HG02571 (cell line): ENCODE measurements around the gene PLXND1.
"Not testable (repeated sequence)": the region's sequence is repeated elsewhere in the genome, so short reads cannot be mapped to it uniquely, and the experiment has no call there.

Experiments used
- ATAC-seq: cut with Tn5 transposase; IDR thresholded peaks from one replicate; pipeline ENCODE4 v1.9.1; 2021; ENCODE audit warnings: mild to moderate bottlenecking, moderate library complexity; ENCODE audit not compliant: unreplicated experiment

PLXND1 gene

DNA sequence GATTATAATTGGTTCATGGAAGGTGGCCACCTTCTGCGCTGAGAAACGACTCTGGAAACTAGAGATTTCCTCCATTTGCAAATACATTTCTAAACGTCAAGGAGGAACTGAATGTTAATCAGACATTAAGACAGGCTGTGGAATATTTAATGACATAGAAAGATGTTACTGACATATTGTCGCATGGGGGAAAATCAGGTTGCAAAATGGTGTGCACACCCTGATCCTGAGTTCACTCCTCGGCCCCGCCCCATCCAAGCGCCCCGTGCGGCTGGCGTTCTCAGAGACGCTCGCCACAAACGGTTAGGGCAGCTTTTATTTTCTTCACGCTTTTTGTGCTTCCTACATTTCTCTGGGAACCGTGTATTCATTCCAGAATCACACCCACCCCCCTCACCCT is 52.8 kb downstream of the PLXND1 start:
- no peak for ATAC-seq

DNA sequence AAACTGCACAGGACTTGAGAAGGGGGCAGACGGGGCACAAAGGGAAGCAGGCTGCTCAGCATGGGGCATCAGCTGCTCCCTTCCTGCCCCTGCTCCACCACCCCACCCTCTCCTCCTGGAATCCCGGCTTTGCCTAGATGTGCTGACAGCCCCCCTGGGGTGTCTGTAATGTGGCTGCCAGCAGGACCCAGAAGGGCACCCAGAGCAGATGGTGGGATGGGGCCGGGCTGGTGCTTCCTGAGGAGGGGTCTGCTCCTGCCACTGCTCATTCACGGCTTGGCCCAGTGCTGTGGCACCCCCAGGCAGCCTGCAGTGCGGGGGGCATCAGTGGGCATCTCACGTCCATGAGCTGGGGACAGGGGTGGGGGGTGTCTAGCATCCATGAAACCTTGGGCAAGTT is 53.3 kb downstream of the PLXND1 start:
- no peak for ATAC-seq

DNA sequence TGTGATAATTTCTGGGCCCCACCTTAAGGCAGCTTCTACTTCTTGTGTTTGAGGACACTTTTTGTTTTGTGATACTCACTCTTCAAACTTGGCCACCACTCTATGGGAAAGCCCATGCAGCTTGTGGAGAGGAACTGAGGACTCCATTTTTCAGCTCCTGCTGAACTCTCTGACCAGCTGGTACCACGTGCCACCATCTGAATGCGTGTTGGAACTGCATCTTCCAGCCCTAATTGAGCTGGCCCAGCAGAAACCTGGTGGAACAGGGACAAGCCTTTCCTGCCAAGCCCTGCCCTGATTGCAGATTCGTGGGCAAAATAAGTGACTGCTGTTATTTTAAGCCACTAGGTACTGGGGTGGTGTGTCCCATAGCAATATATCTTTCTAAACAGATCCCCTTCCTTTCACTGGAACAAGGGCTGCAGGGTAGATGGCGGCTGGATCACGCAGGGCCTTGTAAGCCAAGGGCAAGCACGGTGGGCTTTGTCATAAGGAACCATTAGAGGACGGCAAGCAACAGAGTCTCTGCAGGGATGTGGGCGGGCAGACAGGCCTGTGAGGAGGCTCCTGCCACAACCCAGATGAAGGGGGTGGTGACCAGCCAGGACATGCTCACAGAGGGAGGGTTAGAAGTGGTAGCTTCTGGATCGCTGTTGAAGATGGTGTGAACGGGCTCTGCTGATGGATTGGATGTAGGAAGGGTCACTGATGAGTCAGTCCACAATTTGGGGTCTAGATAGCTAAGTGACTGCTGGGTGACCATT is 54.0 kb downstream of the PLXND1 start:
- no peak for ATAC-seq

DNA sequence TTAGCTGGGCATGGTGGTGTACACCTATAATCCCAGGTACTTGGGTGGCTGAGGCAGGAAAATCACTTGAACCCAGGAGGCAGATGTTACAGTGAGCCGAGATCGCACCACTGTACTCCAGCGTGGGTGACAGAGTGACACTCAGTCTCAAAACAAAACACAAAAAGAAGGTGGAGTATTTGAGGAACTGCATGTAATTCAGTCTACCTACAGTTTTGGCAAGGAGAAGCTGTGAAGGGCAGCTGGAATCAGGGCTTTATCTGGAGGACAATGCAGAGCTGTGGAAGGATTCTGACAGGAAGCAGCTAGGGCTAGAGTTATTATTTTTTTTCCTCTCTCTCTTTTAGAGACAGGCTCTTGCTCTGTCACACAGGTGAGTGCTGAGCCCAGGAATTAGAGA is 56.7 kb downstream of the PLXND1 start:
- no peak for ATAC-seq

DNA sequence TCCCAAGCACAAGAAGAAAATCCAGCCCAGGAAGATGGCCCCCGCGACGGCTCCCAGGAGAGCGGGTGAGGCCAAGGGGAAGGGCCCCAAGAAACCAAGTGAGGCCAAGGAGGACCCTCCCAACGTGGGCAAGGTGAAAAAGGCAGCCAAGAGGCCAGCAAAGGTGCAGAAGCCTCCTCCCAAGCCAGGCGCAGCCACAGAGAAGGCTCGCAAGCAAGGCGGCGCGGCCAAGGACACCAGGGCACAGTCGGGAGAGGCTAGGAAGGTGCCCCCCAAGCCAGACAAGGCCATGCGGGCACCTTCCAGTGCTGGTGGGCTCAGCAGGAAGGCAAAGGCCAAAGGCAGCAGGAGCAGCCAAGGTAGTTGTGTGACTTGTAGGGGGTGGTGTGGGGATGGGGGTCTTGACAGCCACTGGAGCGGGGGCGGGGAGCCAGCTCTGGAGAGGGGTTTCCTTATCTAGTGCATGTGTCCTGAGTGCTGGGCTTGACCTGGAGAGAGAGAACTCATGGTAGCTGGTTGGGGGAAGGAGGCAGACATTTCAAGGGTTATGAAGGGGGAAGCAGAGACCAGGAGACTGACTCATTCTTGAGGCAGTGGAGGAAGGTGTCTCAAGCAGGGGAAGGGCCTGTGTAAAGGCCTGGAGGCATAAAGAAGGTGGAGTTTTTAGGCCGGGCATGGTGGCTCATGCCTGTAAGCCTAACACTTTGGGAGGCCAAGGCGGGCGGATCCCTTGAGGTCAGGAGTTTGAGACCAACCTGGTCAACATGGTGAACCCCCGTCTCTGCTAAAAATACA is 57.3 kb downstream of the PLXND1 start:
- ATAC-seq: no peak

DNA sequence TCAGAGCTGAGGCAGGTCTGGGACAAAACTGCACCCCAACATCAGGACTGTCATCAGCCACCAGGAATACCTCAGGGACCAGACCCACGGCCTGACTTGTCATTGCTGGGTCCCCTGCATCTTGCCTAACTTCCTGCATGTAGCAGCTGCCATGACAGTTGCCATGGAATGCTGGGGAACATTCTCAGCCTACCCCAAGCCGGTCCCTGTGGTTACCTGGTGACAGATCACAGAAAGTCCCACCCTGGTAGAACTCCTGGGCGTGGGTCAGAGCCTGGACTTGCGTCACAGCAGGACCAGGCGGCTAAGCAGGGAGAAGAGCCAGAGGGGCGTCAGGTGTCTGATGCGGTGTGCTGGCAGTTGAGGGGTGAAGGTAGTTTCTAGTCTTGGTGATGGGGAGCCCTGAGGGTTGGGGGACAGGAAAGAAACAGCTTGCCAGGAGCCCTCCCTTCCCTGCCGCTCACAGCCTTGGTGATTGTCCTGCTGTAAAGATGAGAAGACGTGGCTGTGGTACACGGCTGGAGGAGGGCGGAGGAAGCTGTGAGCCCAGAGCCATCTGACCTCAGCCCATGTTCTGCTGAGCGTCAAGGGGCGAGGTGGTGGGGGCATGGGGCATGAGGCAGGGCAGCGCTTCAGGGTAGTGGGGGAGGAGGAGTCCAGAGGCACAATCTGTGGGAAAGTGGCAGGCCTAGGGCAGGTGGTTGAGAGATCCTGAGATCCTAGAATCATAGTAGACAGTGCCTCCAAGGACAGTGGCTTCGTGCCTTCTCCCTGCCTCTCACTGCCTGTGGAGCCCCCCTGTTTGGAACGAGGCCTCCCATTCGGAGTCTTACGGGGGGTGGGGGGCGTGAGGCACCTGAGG is 58.1 kb downstream of the PLXND1 start:
- no peak for ATAC-seq

DNA sequence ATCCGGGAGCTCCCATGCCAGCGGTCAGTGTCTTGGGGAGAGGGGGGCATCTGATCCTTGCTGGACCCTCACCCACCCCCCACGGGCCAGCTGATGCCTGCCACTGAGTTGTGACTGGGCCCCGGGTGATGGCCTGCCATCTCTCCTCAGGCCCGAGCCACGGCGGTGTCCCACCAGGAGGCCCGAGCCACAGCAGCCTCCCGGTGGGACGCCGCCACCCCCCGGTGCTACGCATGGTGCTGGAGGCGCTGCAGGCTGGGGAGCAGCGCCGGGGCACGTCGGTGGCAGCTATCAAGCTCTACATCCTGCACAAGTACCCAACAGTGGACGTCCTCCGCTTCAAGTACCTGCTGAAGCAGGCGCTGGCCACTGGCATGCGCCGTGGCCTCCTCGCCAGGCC is 59.2 kb downstream of the PLXND1 start:
- ATAC-seq: no peak

DNA sequence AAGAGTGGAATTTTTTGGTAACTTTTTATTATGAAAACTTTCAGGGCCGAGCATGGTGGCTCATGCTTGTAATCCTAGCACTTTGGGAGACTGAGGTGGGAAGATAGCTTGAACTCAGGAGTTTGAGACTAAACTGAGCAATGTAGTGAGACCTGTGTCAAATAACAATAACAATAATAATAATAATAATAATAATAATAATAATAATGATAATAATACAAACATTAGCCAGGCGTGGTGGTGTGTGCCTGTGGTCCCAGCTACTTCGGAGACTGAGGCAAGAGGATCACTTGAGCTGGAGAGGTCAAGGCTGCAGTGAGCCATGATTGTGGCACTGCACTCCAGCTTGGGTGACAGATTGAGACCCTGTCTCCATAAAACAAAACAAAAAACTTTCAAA is 60.5 kb downstream of the PLXND1 start:
- not testable (repeated sequence) for ATAC-seq

DNA sequence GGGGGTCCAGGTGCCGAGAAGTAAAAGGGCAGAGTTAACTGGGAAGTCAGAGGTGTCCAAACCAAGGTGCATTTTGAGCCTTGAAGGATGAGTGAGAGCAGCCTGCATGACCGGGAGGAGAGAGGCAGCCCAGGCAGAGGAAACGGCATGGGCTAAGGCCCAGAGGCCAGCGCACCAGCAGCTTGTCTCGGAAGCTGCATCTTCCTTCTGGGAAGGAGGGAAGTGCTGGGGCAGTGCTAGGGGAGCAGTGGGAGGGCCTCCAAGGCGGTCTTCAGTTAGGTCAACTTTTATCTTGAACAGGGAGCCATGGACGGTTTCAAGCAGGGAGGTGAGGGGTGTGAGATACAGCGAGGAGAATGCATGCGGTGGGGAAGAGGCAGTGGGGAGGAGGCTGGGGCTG is 62.5 kb downstream of the PLXND1 start:
- no peak for ATAC-seq

DNA sequence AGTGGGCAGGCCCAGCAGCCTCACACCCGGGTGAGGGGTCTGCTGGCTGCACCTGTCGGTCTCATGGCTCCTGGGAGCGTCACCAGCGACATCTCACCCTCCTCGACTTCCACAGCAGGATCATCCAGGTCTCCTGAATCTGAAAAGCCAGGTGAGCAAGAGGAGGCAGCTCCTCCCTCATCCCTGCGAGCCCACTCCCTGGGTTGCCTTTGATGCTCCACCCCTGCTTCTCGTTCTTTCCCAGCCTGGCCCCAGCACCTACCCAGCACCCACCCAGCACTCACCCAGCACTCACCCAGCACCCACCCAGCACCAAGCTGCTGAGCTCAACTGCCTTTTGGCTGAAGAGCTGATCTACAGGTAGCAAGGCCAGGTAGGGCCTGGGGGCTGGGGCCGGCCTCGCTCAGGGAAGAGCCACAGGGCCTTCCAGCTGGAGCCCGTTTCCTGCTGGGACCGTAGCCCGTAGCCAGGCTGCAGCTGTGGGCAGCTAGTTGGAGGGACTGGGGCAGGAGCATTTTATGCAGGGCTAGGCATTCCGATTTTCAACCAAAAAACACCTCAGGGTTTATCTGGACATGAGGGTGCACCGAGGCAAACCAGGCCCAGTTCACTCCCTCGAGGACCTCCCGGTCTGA is 63.2 kb downstream of the PLXND1 start, which contains the start of gene H1-8:
H1-8 (plus strand) TSS at position 20 of the 635 bp plus-strand sequence; CDS start at position 64, 44 bp downstream.
- no peak for ATAC-seq

DNA sequence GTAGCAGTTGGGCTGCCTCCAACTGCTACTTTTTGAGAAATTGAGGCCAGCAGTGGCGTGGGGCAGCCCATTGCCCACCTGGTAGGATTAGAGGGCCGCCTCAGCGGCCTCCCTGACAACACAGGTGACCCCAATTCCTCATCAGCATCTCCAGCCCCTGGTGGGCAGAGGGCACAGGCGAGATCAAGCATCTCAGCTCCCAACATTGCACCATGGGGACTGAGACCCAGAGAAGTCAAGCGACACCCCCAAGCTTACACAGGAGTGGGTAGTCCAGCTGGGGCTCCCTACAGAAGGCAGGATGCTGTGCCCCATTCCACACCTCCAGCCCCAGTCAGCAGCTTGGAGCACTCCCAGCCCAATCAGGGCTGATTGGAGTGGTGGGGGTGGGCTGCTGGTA is 63.7 kb downstream of the PLXND1 start:
- ATAC-seq: no peak

DNA sequence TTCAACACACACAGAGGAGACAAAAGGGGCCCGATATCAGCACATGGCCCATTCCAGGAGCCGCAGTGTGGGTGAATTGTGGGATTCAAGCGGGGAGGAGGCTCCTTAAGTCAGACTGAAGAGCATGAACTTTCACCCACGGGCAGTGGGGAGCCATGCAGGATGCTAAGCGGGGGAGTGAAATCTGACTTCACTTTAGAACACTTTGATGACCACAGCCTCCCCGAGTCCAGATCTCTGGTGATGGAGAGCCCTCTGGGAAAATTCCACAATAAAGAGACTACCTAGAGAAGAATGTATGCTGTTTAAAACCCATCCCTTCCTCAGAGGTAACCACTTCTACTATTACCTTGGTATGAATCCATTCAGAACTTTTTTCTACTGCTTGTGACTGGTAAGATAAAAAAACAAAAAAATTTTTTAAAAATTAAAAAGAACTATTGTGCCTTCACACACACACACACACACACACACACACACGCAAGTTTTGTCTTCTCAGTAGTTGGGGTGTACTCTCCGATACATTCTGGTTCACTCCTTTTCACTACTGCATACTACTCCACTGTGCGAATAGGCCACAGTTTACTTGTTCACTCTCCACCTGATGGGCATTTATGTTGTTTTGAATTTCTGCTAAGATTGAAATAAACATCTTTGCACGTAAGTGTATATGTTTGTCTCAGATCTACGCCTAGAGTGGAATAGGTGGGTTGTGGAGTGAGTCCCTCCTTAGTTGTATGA is 65.5 kb downstream of the PLXND1 start:
- ATAC-seq: no peak

DNA sequence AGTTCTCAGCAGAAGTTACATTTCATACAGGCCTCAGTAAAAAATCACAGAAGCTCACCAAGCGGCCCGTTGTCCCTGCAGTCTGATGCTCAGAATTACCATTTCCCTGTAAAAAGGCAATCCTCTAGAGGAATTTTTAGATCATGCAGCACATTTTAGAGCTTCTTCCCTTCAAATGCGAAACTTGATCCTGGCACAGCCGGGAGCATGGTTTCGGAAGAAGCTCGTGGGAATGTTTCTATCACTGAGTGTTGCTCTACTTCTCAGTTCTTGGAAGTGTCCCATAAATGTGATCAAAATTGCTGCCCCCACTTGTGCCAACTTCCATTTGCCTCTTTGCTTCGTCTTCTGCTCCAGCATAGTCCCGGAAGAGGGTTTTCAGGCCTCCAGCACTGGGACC is 67.3 kb downstream of the PLXND1 start:
- ATAC-seq: no peak

DNA sequence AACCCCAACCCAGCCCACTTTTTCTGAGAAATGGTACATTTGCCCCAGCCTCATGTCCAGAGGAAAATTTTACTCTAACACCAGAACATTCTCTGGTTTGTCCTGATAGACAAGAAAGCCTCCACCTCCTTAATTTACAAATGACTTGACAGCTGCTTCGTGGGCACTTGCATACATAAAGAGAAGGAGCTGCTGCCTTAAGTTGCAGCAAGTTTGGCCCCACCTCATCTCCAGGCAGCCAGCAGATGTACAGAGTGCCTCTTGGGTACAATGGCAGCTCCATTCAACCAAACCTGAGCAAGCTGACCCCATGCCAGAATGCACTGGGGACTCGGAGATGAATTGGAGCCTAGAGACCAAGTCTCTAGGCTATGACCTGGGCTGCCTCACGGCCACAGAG is 69.7 kb downstream of the PLXND1 start:
- ATAC-seq: no peak

DNA sequence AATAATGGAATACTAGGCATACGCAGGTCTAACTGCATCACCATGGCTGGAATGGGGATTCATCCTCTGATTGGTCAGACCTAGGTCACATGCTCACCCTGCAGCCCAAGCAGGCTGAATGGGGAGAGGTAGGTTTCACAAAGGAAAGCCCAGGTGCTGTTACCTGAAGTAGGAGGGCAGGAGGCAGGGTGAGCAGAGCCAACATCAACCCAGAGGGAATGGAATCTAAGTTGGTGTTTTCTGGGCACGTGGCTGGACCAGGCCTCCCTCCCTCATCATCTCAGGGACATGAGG is 70.2 kb downstream of the PLXND1 start:
- no peak for ATAC-seq

DNA sequence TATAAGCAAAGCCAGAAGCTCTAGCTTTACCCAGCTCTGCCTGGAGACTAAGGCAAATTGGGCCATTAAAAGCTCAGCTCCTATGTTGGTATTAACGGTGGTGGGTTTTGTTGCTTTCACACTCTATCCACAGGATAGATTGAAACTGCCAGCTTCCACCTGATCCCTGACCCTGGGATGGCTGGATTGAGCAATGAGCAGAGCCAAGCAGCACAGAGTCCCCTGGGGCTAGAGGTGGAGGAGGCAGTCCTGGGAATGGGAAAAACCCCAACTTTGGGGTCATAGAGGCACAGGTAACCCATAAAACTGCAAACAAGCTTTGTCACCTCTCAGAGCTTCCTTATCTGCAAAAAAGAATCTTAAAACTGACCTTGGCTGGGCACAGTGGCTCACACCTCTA is 71.4 kb downstream of the PLXND1 start:
- no peak for ATAC-seq

DNA sequence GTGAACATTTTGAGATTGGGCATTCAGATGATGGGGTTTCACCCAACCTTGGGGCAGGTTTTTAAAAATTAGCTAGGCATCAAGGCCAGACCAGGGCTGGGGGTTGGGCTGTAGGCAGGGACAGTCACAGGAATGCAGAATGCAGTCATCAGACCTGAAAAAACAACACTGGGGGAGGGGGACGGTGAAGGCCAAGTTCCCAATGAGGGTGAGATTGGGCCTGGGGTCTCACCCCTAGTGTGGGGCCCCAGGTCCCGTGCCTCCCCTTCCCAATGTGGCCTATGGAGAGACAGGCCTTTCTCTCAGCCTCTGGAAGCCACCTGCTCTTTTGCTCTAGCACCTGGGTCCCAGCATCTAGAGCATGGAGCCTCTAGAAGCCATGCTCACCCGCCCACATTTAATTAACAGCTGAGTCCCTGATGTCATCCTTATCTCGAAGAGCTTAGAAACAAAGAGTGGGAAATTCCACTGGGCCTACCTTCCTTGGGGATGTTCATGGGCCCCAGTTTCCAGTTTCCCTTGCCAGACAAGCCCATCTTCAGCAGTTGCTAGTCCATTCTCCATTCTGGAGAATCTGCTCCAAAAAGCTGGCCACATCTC is 71.9 kb downstream of the PLXND1 start:
- no peak for ATAC-seq

DNA sequence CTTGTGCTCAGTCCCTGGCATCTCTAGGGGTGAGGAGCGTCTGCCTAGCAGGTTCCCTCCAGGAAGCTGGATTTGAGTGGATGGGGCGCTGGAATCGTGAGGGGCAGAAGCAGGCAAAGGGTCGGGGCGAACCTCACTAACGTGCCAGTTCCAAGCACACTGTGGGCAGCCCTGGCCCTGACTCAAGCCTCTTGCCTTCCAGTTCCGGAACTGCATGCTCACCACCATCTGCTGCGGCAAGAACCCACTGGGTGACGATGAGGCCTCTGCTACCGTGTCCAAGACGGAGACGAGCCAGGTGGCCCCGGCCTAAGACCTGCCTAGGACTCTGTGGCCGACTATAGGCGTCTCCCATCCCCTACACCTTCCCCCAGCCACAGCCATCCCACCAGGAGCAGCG is 73.1 kb downstream of the PLXND1 start:
- ATAC-seq: no peak

DNA sequence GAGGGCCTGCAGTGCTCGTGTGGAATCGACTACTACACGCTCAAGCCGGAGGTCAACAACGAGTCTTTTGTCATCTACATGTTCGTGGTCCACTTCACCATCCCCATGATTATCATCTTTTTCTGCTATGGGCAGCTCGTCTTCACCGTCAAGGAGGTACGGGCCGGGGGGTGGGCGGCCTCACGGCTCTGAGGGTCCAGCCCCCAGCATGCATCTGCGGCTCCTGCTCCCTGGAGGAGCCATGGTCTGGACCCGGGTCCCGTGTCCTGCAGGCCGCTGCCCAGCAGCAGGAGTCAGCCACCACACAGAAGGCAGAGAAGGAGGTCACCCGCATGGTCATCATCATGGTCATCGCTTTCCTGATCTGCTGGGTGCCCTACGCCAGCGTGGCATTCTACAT is 74.2 kb downstream of the PLXND1 start:
- no peak for ATAC-seq

DNA sequence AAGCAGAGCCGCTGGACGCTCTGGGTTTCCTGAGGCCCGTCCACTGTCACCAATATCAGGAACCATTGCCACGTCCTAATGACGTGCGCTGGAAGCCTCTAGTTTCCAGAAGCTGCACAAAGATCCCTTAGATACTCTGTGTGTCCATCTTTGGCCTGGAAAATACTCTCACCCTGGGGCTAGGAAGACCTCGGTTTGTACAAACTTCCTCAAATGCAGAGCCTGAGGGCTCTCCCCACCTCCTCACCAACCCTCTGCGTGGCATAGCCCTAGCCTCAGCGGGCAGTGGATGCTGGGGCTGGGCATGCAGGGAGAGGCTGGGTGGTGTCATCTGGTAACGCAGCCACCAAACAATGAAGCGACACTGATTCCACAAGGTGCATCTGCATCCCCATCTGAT is 74.8 kb downstream of the PLXND1 start:
- ATAC-seq: no peak
